LoVo (cell line): Measurements from ENCODE around the gene AUTS2.
"Not testable (repeated sequence)": the region's sequence is repeated elsewhere in the genome, so short reads cannot be mapped to it uniquely, and the experiment has no call there.

ENCODE experiments used
- DNase-seq: peaks from one replicate; pipeline ENCODE4 v3.0.0-alpha.2; 2016; ENCODE audit warnings: low spot score

The AUTS2 gene

DNA sequence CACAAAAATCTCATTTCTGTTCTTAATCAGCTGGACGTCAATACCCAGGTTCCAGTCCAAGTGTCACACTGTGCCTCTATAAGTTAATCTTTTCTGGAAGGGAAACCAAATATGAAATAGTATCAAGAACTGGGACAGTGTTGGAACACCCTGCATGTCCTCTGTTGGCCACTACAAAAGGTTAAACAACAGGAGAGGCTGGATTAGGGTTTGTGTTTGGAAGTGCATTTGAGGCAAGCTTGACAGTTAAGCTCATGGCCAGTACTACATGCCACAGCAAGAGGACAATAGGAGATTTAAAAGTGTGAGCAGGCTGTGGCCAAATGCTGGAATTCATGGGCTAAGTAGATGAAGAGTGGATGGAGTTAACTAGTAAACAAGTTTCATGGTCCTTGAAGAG, 751.5 kb downstream of the AUTS2 start:
- no peak for DNase-seq

DNA sequence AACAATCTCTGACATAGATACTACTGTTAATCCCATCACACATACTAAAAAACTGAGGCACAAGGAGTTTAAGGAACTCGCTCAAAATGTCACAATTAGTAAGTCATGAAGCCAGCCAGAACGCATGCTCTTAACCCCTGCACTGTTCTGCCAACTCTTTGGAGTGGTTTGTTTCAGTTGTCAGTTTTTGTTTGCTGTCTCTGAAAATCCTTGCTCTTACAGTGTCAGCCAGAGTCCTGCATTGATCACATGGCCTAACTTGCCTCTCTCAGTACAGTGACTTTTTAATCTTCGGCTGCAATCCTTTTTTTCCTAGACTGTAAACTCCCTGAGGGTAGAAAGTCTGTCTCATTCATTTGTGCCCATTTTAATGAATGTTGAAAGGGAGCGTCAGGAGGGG, 753.8 kb downstream of the AUTS2 start:
- no peak for DNase-seq

DNA sequence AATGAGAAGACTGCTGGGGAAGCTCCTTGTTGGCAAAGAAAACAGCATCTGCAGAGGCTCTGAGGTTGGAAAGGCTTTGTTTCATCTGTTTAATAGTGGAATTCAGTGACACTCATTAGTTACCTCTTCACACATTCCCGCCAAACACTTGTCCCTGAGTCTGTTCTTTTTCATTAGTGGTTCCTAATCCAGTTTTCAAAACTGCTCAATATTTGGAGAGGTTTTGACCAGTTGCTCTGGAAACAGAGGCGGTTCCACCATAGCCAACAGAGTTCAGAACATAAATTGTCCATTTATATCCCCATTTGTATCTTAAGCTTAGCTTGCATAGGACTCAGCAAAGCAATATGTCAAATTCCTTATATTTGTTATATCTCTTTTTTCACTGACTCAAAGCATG, 754.6 kb downstream of the AUTS2 start:
- no peak for DNase-seq

DNA sequence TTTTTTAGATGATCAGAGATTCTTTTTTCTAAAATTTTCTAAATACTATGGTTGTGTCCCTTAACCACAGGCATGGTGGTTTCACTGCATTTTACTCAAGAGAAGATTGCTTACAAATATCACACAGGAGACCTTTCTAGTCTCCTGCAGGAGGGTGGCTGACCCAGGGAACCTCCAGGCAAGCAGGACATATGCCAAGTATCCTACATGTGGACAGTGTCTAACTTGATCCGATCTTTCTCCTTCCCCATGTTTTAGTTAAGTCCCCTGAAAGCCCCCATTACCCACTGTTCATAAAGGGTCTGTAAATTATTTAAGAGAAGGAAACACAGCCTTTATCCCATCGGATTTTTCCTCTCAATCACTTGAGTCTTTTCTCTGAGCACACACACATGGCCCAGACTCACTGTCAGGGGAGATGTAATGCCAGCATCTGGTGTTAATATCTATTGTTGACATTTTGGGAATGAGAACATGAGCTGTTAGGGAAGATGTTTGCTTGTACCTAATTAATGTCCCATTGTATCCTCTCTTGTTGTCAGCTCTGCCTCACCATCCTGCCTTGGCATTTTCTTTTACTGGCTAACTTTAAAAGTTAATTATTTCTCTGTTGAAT, 755.2 kb downstream of the AUTS2 start:
- no peak for DNase-seq

DNA sequence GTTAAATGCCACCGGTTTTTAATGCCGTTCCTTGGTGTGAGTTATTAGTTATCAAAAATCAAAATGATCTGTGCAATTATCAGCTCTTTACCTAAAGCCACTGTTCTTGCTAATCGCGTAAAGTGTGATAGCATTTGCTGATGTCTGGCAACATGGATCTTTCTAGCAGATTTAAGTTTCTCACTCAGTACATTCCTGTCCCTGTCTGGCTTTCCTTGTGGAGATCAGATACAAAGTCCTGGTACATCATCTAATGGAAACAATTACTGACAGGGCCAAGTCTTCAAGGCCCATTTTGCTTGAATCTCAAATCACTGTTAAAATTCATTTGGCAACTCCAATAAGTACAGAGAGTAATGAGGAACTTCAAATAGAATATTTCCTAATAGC, 755.7 kb downstream of the AUTS2 start:
- DNase-seq = no peak

DNA sequence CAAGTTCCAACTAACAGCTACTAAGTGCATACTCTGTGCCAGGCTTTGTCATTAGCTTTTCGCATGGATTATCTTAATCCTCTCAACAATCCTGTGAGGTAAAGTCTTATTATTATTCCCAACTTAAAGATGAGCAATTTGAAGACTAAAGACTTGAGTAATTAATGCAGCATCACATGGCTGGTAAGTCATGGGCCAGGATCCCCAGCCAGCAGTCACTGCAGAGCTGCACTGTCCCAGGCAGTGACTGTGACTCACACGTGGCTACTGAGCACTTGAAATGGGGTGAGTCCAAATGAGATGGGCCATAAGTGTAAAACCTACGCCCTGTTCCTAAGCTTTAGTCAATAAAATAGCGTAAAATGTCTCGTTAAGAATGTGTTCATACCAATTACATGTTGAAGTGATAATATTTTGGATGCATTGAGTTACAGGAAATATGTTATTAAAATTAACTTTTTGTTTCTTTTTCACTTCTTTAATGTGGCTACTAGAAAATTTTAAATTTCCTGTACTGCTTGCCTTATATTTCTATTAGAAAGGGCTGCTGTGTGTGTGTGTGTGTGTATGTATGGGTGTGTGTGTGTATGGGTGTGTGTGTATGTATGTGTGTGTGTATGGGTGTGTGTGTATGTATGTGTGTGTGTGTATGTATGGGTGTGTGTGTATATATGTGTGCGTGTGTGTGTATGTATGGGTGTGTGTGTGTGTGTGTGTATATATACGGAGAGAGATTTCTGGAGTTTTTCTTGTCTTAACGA, 756.3 kb downstream of the AUTS2 start:
- DNase-seq = no peak

DNA sequence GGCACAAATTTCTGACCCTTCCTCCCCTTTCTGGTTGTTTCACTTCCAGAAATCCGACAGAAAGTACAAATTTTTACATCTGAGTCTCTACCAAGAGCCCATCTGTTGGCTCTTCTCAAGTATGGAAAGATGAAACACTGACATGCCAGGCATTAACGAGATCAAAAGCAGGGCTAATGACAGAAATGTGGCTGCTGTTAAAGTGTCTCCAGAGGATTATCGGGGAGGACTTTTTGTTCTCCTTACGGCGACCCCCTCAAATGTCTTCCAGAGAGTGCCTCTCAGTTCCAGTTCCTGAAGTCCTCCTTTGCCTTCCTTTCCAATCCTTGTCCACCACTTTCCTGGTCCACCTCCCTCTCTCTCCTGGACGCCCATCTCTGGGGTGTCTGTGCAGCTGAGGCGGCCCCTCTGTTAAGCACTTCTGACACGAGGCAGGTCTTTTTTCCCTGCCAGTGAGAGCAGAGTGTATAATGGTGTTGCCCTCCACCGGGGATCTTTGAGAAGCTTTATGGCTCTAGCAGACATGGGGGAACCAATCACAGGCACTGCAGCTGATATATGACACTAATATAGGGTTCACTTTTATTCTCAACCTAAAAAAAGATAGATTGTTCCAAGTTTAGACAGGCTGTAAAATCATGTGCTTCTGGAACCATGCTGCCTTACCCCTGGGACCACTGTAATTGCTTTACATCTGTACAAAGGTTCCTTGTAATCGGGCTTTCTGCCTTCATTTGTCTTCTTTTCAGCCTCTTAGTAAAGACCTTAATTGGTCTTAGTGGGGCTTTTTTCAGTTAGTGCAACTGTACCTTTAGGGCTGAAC, 757.1 kb downstream of the AUTS2 start:
- no peak for DNase-seq

DNA sequence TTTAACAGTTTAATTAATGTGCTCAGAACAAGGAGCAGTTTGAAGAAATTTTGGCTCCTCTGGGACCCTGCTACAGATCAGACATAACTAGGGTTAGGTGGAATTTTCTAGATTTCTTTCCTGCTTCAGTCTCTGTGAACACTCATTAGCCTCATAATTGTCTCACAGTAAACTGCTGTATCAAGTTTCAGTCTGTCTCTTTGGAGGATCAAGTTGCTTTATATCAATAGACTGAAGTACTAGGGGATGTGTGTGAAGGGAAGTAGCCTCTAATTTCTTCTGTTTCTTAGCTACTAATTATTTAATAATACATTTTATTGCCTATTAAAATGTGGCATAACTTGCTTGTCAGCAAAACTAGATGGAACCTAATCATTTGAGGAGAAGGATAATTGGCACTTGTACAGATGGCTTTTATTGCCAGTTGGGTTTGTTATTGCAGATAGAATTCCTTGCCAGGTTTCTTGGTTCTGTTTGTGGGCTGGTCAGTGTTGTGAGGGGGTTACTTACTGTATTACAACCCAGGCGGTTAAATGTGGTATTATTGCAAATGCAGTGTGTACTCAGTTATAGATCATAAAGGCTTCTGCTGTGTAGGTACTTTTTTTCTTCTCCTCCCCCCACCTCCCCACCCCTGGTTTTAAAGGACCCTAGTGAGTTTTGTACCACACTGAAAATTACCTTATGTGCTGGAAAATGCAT, 758.0 kb downstream of the AUTS2 start:
- DNase-seq = no peak

DNA sequence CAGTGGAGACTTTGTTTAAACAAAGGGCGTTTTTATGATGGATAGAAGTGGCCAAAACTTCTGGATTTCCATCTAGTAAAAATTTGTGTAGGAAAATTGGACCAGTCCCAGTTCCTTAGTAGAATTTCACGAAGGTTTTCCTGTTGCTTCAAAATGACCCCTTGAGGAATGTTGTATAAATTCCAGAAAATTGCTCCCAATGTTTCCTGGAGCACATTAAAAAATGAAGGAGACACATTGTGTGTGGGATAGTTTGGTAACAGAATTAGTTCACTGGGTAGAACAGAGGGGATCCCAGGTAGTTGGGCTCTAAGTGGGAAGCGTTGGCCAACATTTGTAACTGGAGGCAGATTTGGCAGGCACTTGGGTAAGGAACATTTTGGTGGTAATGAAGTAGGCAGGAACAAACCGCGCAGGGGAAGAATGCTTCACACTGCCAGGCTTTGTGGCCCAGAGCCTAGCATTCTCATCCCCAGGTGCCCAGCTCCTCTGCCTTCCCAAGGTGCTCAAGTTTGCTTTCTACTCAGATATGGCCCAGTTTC, 758.6 kb downstream of the AUTS2 start:
- DNase-seq = no peak

DNA sequence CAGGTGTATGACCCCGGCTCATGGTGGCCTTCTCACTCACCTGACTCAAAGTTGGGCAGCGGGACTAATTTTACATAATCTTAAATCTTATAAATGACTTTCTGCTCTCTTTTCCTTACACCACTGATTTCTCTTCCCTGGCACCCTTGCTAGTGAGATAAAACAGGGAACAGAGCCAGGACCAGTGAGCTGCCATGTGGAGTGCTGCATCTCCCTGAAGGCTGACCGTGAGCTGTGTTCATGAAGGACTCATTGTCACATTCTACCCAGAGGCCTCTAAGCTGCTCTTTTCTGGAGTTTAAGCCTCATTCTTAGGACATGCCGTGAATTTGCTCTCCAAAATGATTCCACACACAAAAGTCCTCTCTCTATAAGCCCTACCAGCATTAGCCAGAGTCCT, 762.3 kb downstream of the AUTS2 start:
- DNase-seq = no peak

DNA sequence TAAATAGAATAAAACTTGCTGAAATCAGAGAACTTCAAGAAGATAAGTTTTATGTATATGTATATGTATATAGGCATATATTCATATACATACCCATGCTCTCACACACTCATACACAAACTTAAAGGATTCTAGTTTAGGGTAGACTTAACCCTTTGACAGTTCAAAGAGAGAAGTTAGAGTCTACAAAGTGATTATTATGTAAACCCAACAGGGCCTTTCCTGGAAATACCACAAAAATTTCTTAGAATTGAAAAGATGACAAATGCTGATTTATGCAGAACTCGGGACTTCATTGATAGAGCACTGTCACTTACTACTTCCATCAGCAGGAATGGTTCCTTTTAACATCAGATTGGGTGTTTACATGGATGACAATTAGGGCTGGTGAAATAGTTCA, 763.5 kb downstream of the AUTS2 start:
- DNase-seq = no peak

DNA sequence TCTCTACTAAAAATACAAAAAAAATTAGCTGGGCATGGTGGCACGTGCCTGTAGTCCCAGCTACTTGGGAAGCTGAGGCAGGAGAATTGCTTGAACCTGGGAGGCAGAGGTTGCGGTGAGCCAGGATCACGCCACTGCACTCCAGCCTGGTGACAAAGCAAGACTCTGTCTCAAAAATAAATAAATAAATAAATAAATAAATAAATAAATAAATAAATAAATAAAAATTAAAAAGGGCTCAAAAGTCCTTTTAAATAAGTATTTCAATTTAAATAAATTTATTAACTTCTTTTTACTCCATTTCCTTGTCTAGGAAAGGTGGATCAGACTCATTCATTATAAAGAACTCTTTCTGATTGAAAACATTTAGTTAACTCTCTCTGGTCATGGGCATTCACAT, 766.1 kb downstream of the AUTS2 start:
- not testable (repeated sequence) for DNase-seq

DNA sequence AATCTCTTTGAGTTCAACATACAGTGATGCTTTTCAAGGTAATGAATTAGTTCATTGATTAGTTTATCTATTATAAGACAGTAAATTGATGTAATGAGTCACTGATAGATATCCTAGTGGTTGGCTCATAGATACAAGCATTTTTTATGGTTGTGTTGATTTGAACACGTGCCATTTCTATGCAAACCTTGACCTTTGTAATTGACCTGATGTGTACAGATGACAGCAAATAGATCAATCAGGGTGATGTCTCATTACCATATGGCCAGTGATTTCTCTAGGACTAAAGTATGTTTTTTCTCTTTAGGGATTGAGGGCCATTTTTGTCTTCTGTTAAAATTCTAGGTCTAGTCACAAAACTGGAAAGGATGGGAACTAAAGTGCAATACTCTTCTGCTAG, 773.4 kb downstream of the AUTS2 start:
- DNase-seq = no peak

DNA sequence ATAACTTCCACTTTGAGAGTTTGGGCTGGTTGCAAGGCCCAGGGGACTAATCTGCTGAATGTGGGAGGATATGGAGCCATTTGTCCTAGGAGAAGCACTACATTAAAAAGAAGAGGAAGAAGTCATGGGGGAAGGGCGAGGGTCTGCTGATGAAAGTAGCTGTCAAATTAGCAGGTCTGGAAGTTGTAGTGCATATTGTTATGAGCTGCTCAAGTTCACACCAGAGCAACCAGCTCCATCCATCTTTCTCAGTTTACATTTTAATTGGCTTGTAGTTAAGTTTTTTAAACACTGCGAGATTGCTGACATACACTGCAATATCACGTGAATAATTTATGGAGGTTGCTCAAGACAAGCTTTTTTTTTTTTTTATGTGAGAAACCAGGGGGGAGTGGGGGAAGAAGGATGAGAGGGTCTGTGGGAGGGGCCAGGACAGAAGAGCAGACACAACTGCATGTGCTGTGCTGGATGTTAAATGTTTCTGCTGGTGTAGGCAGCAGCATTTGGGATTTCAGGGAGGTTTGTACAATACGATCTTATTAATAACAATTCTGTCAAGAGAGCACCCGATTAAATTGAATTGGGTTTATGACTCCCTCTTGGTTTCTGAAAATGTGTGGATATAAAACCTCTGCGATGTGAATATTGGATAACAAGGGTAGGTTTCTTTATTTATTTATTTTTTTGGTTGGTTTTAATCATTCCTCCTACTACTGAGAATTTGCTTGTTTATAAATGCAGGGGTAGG, 774.7 kb downstream of the AUTS2 start:
- no peak for DNase-seq

DNA sequence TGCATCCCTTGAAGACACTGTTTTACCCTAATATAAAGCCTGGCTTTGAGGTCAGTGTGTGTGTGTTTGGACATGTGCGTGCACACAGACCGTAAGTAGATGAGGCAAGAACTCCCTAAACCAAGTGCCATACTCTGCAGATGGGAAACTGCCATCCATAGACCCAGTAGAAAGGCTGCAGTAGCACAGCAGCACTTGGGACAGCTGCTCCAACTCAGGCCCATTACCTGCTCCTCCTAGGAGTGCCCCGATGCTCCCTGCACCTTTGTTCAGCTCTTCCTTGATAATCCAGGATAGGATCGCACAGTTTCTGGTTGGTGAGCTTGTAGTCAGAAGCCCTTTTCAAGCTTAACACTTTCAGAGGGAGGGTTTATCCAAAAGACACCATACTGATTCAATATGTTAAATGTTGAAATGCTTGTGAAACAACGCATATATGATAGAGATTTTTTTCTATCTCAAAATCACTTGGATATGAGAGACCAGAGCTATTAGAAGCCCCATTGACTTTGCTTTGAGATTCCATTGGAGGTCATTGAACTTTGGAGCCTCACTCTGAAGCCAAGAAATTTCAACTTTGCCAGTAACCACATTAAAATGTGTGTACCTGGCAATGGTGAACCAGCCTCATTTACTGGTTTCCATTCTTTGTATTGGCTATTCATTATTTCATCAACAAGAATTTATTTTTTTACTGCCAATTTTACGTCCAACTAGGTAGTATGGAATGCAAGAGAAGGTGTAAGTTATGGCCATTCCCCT, 776.7 kb downstream of the AUTS2 start:
- no peak for DNase-seq

DNA sequence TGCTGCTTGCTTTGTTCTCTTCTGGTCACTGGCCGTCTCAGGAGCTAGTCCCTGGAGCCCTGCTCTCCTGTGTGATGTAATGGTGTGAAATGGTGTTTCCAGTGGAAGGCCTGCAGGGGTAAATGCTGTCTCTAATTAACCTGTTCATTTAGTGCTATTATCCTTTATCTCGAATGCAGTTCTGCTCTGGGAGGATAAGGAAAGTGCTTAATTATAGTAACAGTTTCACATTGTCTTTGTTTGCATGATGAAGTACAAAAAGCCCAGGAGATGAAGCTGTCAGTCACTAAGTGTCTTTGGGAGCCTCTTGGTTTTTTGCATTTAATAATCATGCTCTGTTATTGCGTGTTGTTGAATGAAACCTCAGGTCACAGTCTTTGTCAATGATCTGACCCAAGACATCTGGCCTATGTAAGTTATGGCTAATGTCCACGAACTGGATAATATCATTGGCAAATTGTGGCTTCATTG, 778.3 kb downstream of the AUTS2 start:
- DNase-seq = no peak

DNA sequence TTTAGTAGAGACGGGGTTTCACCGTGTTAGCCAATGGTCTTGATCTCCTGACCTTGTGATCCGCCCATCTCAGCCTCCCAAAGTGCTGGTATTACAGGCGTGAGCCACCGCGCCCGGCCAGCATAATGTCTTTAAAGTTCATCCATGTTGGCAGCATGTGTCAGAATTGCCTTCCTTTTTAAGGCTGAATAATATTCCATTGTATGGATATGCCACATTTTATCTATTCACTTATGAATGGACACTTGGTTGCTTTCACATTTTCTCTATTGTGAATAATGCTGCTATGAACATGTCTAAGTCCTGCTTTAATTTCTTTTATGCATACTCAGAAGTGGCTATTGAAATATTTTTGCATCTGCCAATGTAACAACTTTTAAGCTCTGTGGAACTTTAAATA, 779.7 kb downstream of the AUTS2 start:
- DNase-seq = no peak

DNA sequence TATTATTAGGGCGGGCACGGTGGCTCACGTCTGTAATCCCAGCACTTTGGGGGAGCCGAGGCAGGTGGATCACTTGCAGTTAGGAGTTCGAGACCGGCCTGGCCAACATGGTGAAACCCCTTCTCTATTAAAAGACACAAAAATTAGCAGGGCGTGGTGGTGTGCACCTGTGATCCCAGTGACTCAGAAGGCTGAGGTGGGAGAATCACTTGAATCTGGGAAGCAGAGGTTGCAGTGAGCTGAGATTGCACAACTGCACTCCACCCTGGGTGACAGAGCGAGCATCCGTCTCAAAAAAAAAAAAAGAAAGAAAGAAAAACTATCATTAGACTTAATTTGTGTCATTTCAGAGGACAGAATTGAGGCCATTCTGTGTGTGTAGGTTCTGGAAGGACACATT, 780.9 kb downstream of the AUTS2 start:
- DNase-seq = no peak

DNA sequence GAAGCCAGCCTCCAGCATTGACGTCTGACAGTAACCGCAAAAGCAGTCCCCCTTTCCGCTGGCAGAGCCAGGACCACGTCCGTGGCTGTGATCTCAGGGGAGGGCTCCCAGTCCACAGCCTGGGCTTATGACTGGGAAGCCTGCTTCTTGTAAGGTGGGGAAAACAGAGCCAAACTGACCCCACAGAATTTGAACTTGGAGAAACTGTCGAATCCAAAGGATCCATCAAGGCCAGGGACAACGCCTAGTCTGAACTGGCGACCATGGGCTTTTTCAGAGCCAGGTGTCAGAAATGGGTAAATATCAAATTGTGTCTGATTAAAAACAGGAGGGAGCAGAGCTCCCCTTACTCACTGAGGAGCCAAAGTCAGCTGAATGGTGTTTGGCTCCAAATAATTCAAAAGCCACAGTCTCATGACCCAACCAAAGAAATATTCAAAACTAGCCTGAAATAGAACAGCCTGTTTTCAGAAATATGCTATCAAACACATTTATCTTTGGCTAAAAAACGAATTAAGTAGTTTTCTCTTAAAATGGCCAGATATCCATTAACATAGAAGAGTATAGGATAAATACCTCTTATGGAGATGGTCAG, 782.2 kb downstream of the AUTS2 start:
- no peak for DNase-seq

DNA sequence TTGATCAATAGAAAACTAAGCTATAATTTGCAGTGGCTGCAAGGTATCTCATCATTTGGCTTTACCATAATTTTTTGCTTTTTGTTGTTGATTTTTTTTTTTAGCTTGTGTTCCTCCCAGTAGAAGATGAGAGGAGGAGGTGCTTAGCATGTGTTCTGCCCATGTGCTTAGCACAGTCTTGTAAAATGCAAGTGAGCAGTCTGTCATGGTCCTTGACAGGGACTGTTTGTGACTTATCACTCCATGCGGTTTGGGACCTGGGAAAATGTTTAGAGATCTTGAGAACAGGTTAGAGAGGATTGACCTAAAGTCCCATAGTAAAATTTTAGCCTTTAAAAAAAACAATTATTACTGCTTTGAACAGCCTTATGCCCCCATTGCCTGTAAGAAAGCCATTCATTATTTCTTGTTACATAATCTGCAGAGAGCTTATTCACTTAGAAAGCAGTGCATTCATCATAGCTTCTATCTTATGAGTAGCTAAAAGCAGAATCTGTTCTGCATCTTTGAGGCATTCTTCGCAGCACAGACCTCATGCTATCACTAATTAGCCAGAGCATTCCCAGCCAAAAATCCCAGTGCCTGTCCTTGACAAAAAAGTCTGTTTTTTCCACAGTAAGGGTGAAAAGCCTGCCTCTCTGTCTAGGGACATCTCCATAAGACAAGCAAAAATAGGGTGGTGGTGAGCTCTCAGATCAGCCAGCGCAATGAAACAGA, 784.9 kb downstream of the AUTS2 start:
- no peak for DNase-seq
